ENCODE results near the gene KIF6.
A peak's percentile ranks its signal among the peaks of the same experiment; 100 is the strongest.

KIF6 gene

GRCh38 chr6:39339096-39339867 is 385.9 kb downstream of the KIF6 start:
- no peak for DNase-seq

DNA sequence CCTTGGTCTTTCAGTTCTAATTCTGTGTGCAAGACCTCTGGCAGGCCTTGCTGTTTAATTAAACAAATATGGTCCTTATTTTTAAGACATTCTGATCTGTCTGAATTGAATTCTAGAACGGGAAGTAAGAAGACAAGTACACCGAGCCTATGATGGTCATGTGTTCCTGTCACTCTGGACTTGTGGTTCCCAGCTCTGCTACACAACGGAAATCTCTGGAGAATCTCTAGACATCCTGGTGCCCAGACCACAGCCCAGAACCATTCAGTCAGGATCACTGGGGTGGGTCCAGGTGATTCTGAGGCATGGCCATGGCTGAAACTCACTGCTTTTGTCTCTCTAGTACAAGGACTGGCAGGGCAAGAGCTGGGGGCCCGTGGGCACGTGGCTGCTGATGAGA is 386.8 kb downstream of the KIF6 start:
- no peak for DNase-seq

DNA sequence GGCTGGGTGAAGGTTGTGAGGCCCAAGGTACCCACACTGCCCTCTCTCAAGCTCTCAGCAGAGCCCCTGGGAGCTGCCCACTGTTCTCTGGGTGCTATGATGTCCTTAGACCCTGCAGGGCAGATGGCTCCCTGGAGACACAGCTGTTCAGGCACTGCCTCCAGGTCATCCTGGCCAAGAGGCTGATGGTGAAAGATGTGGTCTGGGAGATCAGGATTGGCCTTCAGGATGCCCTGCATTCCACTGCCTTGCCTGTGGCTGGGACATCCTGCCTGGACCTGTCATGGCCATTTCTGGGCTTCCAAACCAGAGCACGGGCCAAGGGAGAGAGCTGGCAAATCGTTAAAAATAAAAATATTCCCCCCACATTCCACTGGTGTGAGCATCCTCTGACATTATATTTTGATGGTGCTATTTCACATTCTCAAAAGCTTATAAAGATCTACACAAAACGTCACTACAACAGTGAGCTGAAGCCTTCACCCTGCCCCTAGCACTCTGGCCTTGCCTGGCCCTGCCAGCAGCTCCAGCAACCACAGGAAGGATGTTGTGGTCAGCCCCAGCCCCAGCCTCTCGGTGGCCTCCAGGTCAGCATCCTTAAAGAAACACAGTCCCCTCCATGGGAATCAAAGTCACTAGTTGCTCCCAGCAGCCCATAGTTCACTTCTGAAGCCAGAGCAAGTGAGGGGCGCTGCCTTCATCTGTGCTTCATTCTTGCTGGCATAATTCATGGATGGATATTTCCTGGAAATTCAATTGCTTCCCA is 389.2 kb downstream of the KIF6 start:
- peak; percentile 18 for DNase-seq

GRCh38 chr6:39333644-39334438 is 391.4 kb downstream of the KIF6 start:
- no peak for DNase-seq

DNA sequence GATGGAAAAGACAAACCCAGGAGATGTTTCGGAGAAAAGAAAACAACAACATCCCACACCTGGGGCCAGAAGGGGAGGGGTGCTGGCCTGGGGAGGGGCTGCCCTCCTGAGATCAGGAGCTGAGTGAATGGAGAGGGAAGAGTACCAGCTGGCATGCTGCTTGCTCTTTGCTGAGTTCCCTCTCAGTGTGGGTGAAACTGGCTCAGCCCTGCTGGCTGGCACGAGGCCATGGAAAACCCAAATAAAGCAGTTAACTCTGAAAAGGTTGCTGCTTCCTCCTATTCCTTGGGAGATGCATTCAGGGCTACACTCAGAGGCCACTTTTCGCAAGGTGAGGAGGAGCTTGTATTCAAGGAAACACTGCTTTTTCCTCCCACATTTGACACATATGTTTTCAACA is 394.7 kb downstream of the KIF6 start:
- DNase-seq: no peak

DNA sequence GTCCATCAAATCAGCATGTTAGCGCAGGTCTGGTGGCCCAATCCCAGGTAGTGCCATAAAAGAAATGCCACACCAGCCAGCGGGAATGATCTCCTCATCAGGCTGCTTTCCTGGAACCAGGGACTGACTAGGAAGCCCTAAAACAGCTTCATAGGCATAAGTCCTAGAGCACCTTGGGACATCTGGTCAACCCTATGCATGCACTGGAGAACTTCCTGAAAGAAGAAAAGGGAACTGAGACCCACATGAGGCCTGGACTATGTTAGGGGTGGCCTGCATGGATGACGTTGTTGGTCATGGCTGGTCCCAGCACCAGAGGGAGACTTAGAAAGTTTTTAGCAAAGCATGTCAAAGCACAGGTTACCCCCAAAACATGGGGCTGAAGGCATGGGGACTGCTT is 395.2 kb downstream of the KIF6 start:
- DNase-seq: peak; percentile 36

DNA sequence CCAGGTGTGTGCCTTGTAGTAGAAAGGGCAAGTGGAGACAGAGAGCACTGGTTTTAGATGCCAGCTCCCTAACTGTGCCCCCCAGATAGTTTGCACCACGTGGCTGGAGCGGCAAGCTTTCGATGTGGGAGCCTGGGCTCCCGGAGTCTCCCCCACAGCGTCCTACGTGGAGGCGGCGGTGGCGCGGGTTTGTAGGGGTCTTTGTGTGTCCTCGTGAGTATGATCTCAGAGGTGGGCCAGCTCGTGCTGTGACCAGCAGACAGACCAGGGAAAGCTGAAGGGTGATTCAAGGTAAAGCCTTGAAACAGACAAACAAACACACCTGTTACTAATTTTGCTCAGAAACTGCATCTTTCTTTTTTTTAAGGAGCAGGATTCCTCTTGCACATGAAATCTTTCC is 397.1 kb downstream of the KIF6 start:
- DNase-seq: no peak

DNA sequence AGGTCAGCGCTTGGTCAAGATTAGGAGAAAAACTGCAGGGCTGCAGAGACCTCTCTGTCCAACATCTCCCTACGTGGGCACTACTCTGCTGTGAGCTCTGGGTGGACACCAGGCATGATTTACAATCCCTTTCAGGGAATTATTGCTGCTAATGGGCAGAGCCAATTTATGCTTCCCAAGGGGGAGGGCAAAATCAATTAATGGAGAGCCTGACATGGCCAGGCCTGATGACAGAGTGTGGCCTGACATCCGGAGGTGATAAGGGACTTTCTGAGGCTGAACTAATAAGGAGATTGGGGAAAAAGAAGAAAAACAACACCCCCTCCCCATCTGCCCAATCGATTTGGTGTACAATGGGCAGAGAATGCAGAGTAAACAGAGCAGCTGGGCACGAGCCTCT is 397.7 kb downstream of the KIF6 start:
- DNase-seq: no peak

DNA sequence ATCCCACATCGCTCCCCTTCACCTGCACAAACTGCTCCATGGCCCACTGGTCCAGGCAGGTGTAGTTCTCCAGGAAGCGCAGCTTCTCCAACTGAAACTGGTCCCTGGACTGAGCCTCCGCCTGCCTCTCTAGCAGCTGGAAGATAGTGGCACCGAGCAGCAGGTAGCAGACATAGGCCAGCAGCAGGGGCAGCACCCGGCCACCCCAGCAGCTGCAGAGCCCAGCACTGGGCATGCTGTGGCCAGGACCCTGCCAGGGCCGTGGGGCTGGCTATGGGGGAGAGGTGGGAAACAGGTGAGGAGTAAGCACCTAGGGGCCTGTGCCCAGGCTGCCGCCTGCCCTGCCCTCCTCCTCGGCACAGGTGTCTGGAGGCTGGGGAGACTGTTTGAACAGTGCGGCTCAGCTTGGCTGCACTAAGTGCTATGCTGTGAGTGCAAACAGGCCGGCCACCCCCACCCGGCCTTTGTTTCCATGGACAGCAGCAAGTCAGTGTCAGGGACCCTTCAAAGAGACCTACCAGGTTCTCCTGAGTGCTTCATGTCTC is 402.8 kb downstream of the KIF6 start, which contains the start of gene KCNK16:
TSS of gene KCNK16 (minus strand) at position 397 of the 545 bp plus-strand sequence. CDS start at position 235, 162 bp downstream.
- no peak for DNase-seq

DNA sequence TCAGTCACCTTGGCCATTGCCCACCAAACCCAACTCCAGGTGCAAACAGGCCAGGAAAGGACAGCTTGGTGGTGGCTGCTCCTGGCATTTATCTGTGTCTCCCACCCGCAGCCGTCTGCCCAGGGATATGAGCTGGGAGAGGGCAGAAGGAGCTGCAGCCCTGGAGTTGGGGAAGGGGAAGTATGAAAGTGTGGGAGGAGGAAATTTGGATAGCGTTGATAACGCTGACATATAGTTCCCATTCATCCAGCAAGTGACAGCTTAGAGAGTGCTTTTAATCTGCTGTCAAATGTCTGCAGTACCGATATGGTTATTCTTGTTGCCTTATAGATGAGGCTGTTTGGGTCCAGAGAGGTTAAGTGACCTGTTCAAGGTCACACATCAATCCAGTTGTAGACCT is 403.4 kb downstream of the KIF6 start:
- no peak for DNase-seq

DNA sequence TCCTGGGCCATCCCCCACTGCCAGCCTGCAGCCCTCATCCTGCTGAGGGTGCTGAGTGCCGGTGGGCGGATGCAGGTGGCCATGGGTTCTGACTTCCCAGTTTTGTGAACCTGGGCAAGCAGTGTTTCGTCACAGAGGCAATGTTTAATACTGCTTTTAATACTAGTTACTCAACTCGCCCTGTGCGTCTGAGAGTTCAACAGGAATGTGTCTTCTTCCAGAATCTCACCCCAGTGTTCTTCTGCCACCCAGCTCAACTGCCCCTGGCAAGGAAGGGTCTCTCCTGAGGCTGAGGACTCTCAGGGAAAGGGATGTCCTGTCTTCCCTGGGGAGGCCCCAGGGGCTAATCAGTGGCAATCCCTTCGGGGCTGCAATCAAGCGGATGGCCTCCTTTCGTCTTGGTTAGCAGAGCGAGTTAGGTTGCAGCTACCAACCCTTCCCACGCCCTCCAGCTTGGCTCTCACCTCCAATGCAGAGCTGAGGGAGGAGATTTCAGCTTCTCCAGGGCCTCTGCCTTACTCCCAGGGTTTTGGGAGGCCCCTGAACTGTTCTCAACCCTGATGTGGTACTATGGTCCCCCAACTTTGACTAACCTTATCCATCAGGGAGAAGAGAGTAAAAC is 404.7 kb downstream of the KIF6 start:
- no peak for DNase-seq

- no peak for DNase-seq
Measured at GRCh38 chr6:39319621-39320362, 405.4 kb downstream of the KIF6 start.

DNA sequence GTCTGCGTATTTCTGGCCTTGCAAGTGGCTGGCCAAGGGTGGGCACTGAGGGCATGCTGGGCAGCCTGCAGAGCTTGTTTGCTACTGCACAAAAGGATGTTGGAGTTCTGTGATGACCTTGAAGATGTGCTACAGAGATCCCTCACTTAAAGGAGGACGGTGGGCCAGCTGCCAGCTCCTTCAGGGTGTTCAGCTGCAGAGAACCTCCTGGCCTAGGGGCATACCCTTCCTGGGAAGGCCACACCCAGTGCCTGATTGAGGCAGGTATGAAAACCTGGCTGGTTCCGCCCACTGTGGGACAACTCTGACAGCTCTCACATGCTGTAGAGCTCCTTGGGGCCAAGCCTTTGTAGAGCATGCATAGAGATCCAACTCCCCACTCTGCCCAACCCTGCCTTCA is 408.0 kb downstream of the KIF6 start:
- no peak for DNase-seq

DNA sequence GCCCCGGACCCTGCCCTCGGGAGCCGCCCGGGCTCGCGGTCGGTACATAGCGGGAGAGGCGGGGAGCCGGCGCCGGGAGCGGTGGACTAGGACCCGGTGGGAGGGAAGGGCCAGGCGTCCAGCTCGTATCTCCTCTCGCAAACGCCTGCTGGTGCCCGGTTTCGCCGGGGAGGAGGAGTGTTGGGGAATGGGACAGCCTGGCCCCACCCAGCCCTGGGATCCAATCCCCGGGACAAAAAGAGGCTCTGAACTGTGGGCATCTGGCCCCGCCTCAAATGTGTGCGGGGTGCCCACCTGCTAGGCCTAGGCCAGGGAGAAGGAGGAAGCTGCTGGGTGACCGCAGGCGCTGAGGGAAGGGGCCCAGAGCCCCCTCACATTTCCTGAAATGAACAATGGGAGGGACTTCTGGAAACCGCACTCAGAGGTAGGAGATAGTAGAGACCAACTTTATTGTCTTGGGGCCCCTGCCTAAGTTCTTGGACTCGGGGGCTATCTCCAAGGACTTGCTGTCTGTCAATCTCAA is 410.9 kb downstream of the KIF6 start, which contains the start of gene KCNK17:
TSS of gene KCNK17 (minus strand) at position 147 of the 523 bp plus-strand sequence. CDS start at position 48, 99 bp downstream.
- no peak for DNase-seq

DNA sequence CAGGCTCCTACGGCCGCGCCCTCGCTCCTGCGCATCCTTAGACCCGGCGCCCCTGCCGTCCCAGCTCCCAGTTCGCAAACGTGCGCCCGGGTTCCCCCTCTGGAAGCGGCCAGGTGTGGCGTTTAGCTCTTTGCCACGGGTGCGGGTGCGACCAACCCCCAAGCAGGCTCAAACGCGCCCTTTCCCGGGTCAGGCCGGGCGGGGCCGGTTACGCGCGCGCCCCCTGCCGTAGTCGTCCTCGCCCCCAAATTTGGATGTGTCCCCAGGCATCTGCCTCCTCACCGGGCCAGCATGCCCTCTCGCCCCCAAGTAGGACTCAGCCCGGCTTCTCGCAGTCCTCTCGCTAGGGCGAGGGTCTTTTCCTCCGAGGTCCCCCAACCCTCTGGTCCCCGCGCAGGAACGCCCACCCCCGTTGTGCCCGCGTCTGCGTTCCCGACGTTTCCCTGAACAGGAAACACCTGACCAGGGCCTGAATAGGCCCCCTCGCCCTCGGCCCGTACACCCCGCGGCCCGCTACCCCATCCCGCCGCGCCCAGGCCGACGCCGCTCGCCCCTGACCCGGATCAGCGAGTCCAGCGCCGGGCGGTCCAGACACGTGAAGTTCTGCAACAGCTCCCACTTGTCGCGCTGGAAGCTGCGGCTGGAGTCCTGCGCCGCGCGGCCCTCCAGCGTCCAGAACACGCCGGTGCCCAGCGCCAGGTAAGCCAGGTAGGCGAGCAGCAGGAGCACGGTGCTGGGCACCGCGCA is 411.5 kb downstream of the KIF6 start:
- DNase-seq: no peak

DNA sequence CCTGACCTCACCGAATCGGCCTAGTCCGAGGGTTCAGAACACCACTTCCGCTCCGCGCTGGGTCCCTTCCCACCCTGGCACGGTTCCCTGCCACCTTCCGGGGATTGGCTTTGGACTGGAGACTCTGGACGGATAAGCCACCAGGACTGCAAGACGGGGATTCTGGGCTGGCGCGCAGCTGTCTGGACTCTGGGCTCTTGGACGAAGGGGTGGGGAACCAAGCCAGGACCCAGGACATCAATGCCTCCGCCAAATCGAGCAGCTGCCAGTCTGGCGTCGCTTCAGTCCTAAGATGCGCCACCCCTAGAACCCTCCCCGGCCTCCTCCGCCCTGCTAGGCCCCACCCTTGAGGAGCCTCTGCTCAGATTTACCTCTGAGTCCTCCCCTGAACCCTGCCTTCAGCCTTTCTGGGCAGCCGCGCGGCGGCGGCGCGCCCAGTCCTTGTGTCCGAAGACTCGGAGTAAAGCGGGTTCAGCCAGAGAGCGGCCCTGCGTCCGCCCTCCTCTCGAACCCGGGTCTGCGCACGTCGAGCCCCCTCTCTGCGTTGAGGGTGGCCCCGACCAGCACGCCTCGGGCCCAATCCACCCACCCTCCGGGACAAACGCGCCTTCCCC is 412.2 kb downstream of the KIF6 start:
- DNase-seq: no peak

GRCh38 chr6:39310542-39310941 is 414.7 kb downstream of the KIF6 start:
- DNase-seq: no peak

DNA sequence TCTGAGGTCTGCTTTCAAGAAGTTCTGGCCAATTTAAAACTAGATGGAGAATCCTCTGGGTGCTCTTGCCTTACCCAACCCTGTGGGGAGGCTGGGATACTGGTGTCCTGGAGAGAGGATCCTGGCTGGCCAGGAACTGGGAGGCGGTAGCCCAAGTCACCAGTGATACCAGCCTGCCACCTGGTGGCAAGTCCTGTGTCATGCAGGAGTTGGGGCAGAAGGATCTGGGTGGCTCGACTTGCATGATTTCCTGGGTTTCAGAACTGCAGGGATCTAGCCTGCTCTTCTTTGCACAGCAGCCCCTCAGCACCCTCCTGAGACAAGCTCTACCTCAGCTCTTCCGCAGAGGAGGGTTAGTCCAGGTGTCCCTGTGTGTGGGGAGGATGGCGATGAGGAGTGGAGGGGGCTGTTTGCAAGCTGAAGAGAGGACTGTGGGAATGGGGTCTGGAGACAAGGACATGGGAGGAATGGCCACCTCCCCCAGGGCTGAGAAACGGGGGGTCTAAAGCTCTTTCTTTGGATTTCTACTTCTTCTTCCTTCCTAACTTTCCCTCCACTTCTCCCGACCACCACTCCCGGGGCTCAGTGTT is 415.2 kb downstream of the KIF6 start:
- DNase-seq: peak; percentile 26

DNA sequence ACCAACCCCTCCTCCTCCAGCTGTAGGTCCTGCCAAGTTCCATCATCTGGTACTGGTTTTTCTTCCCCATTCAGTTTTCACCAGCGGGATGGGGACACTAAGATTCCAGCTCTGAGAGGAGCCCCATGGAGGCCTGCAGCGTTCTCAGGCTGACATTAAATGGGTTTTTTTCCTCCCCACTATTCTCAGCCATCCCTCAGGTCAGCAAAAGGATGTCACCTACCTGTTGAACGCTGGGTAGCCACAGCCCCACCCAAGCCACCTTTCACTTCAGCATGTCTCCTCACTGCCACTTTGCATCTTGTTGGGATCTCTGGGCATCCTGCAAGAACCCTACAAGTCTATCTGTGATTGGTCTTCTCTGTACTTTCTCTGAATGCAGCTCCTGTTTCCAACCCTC is 417.7 kb downstream of the KIF6 start:
- no peak for DNase-seq

DNA sequence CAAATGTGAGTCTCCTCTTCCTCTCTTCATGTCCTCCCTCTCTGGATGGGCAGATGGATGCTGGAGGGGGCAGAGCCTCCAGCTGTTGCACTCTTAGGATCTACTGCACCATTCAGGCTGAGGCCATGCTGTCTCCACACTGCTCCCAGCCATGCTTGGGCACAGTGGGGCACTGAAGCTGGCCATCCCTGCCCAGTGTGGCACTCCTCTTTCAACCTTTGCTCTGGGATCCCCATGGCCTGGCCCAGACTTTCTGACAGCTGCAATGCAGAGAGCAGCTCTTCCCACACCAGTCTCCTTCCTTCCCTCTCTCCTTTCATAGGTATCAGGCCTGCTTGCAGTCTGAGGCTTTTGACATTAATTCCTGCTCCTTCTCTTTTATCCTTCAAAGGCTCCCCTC is 420.3 kb downstream of the KIF6 start:
- DNase-seq: no peak

Measured in CD4-positive, alpha-beta T cell treated with Interferon gamma for 1 hour (primary cell).